ENCODE measurements around the gene INHBE. TPM values are rescaled to one million over a fixed set of nuclear protein-coding genes. Genes with fewer than 3 reads are reported as not detected.

INHBE gene
- total and polyA plus RNA-seq, 2 of the 8 experiments (the other 6 are each of a cell fraction or from before 2014, with no cell fraction given), result 10.2 to 18.8 TPM

DNA sequence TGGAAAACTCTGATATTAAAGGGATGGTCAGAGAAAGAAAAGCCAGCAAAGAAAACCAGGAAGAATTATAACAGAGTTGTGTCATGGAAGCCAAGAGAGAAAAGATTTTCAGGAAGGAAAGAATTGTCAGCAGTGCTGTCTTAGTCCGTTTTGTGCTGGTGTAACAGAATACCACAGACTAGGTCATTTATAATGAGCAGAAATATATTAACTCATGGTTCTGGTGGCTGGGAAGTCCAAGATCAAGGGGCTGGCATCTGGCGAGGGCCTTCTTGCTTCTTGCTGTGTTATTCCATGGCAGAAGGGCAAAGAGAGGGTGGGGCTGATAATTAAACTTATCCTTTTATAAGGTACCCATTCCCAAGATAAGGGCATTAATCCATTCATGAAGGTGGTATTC lies 6.4 kb upstream of the INHBE start:
- Histone ChIP-seq H4K5ac (ENCODE audit: insufficient read length, low read depth, low read length) (no peak overlapping the region), H4K91ac (replicated peaks; ENCODE audit: insufficient read length, low read length) (no peak overlapping the region), H2BK120ac (replicated peaks; ENCODE audit: low read depth, low read length) (no peak overlapping the region), H3K4me3 (ENCODE audit: extremely low read depth in 1 of 4, insufficient read depth in 2 of 4, low read depth in 3 of 4, low read length in 4 of 4) (no peak overlapping the region), H3K36me3 (ENCODE audit: control insufficient read depth in 2 of 4, insufficient read depth in 4 of 4, low read length in 3 of 4) (no peaks in the 10 kb centered on the region), H3K79me2 (ENCODE audit: control insufficient read depth in 1 of 2, insufficient read depth in 2 of 2, low read length in 2 of 2) (no peaks in the 10 kb centered on the region), H2AK5ac (ENCODE audit: low read depth, low read length) (no peak overlapping the region), H3K23me2 (ENCODE audit: low read depth, low read length) (no peaks in the 10 kb centered on the region), H3K23ac (ENCODE audit: insufficient read length) (no peak overlapping the region), H2BK12ac (ENCODE audit: low read depth, low read length) (no peak overlapping the region), H3K9ac (replicated peaks in 1 of 4; ENCODE audit: extremely low read depth in 1 of 4, low read depth in 3 of 4, low read length in 3 of 4) (no peak overlapping the region), H3K18ac (ENCODE audit: extremely low read depth, low read length) (no peak overlapping the region), H3K4me1 (replicated peaks in 1 of 4; ENCODE audit: control insufficient read depth in 3 of 4, insufficient read depth in 4 of 4, low read length in 3 of 4) (peaks cover 0 to 4% (median 0%) of the 10 kb centered on the region in 4 experiments; a peak in 4 of 7 replicates), H2BK20ac (ENCODE audit: low read length) (no peak overlapping the region), H3K27ac (ENCODE audit: low read depth, low read length) (no peak overlapping the region), H2BK15ac (ENCODE audit: low read length) (no peak overlapping the region), H3K4ac (replicated peaks; ENCODE audit: insufficient read length, low read depth, low read length) (no peak overlapping the region), H3K79me1 (ENCODE audit: low read depth, low read length) (no peaks in the 10 kb centered on the region), H3K56ac (replicated peaks; ENCODE audit: insufficient read length, low read depth, low read length) (no peak overlapping the region), H3K27me3 (replicated peaks in 1 of 4; ENCODE audit: control insufficient read depth in 3 of 4, extremely low read depth in 1 of 4, insufficient read depth in 3 of 4, low read length in 3 of 4) (no peaks in the 10 kb centered on the region), H3K9me3 (ENCODE audit: insufficient read depth in 2 of 2, low read depth in 1 of 2, low read length in 1 of 2) (no peaks in the 10 kb centered on the region), H4K8ac (ENCODE audit: extremely low read depth, insufficient read depth, low read length) (no peak overlapping the region), H3K4me2 (ENCODE audit: insufficient read depth in 1 of 2, low read depth in 2 of 2, low read length in 2 of 2) (no peak overlapping the region), H4K20me1 (replicated peaks in 1 of 2; ENCODE audit: control insufficient read depth in 1 of 2, insufficient read depth in 2 of 2, low read length in 2 of 2) (no peaks in the 10 kb centered on the region), H3K14ac (ENCODE audit: insufficient read length) (no peak overlapping the region), H2AFZ (ENCODE audit: low read length) (no peak overlapping the region), H2BK5ac (ENCODE audit: low read depth, low read length) (no peak overlapping the region)
- DNase-seq (ENCODE audit: low read depth in 1 of 2, low spot score in 2 of 2) (no peak), FAIRE-seq (no peak)
- TF ChIP-seq SRF (IDR thresholded peaks at IDR 0.05; ENCODE audit: low read depth, low read length) (no peak), HDAC6 (IDR thresholded peaks at IDR 0.05; ENCODE audit: low read depth, low read length) (no peak), CBX5 (IDR thresholded peaks at IDR 0.05; ENCODE audit: low read depth, low read length) (no peak)
- CTCF ChIA-PET (ENCODE audit: partially characterized antibody), result interaction anchor here (0.7 to 18.5 kb wide), 6 partner anchors 10 to 205 kb away, joined by 3 to 478 read pairs (median 168); partner anchors contain the start of genes ARHGAP9, INHBC, MARS1 and STAC3
- 88% methylated on average over 2 of the region's 2 CpGs; no CpG with 5 or more reads in 1 of the 2 experiments for WGBS, 2 experiments (ENCODE audit: extremely low coverage in 1 of 2, insufficient coverage in 1 of 2, insufficient read length in 1 of 2, insufficient replicate concordance in 2 of 2, low coverage in 1 of 2, low lambda C conversion rate in 2 of 2, missing lambda C conversion rate in 1 of 2)
- POLR2A ChIA-PET (ENCODE audit: partially characterized antibody), result interaction anchor here (0.8 to 11.2 kb wide), 2 partner anchors 16 to 148 kb away, joined by 3 to 168 read pairs; partner anchors contain the start of genes INHBC and R3HDM2
